SK-N-SH treated with all-trans-retinoic acid at 6 μM for 48 hours (cell line): ENCODE measurements around the gene FTO.

Experiments used
- ATAC-seq: fragments of 200-7000 bp; cut with Tn5 transposase; 3 replicates; pipeline ENCODE4 v1.9.1; 2020; ENCODE audit warnings: mild to moderate bottlenecking, moderate library complexity
- ARNTL ChIP-seq: fragments of 450-650 bp; formaldehyde crosslinking; IDR thresholded peaks from 2 replicates; pipeline ENCODE4 v1.5.0; 2020; ENCODE audit warnings: low read depth, mild to moderate bottlenecking, moderate library complexity, borderline replicate concordance
- BACH2 ChIP-seq: fragments of 250-450 bp; sonication (Bioruptor Pico); IDR thresholded peaks from 2 replicates; pipeline ENCODE4 v1.9.0; 2021; ENCODE audit warnings: mild to moderate bottlenecking, borderline replicate concordance
- CREB5 ChIP-seq: fragments of 250-450 bp; sonication (Bioruptor Pico); IDR thresholded peaks from 2 replicates; pipeline ENCODE4 v1.5.1; 2020; ENCODE audit warnings: low read depth, mild to moderate bottlenecking, moderate library complexity
- CSDC2 ChIP-seq: fragments of 250-450 bp; sonication (Bioruptor Pico); IDR thresholded peaks from 2 replicates; pipeline ENCODE4 v1.5.0; 2020; ENCODE audit warnings: mild to moderate bottlenecking, moderate library complexity
- CSRNP3 ChIP-seq: fragments of 250-450 bp; sonication (Bioruptor Pico); IDR thresholded peaks from 2 replicates; pipeline ENCODE4 v1.5.1; 2021; ENCODE audit warnings: mild to moderate bottlenecking, moderate library complexity
- ESRRG ChIP-seq: fragments of 250-450 bp; sonication (Bioruptor Pico); IDR thresholded peaks from 2 replicates; pipeline ENCODE4 v1.6.1; 2021; ENCODE audit warnings: mild to moderate bottlenecking
- GLIS3 ChIP-seq: fragments of 250-450 bp; sonication (Bioruptor Pico); IDR thresholded peaks from 2 replicates; pipeline ENCODE4 v1.5.0; 2020; ENCODE audit warnings: mild to moderate bottlenecking, moderate library complexity
- ISL1 ChIP-seq: fragments of 250-450 bp; sonication (Bioruptor Pico); IDR thresholded peaks from 2 replicates; pipeline ENCODE4 v2.1.2; 2022; ENCODE audit warnings: mild to moderate bottlenecking, moderate library complexity
- OSR1 ChIP-seq: fragments of 250-450 bp; sonication (Bioruptor Pico); IDR thresholded peaks from 2 replicates; pipeline ENCODE4 v1.8.0; 2022; ENCODE audit warnings: moderate library complexity, mild to moderate bottlenecking, inconsistent platforms
- PATZ1 ChIP-seq: fragments of 250-450 bp; sonication (Bioruptor Pico); IDR thresholded peaks from 2 replicates; pipeline ENCODE4 v1.8.0; 2020; ENCODE audit warnings: mild to moderate bottlenecking, moderate library complexity, borderline replicate concordance
- POU6F1 ChIP-seq: fragments of 250-450 bp; sonication (Bioruptor Pico); IDR thresholded peaks from 2 replicates; pipeline ENCODE4 v1.8.0; 2021; ENCODE audit warnings: low read depth, mild to moderate bottlenecking, moderate library complexity, borderline replicate concordance
- PPARA ChIP-seq: fragments of 250-450 bp; sonication (Bioruptor Pico); IDR thresholded peaks from 2 replicates; pipeline ENCODE4 v1.5.0; 2020; ENCODE audit warnings: mild to moderate bottlenecking, borderline replicate concordance
- RARB ChIP-seq: fragments of 250-450 bp; sonication (Bioruptor Pico); IDR thresholded peaks from 2 replicates; pipeline ENCODE4 v1.8.0; 2021; ENCODE audit warnings: mild to moderate bottlenecking, moderate library complexity
- SNAI2 ChIP-seq: fragments of 250-450 bp; sonication (Bioruptor Pico); IDR thresholded peaks from 2 replicates; pipeline ENCODE4 v1.5.0; 2020; ENCODE audit warnings: mild to moderate bottlenecking, moderate library complexity
- TOX ChIP-seq: fragments of 250-450 bp; sonication (Bioruptor Pico); IDR thresholded peaks from 2 replicates; pipeline ENCODE4 v1.8.0; 2021; ENCODE audit warnings: mild to moderate bottlenecking, moderate library complexity, borderline replicate concordance
- TSHZ2 ChIP-seq: fragments of 250-450 bp; sonication (Bioruptor Pico); IDR thresholded peaks from 2 replicates; pipeline ENCODE4 v1.5.0; 2020; ENCODE audit warnings: mild to moderate bottlenecking, moderate library complexity
- ZC3H10 ChIP-seq: fragments of 250-450 bp; sonication (Bioruptor Pico); IDR thresholded peaks from 2 replicates; pipeline ENCODE4 v1.5.1; 2021; ENCODE audit warnings: mild to moderate bottlenecking, moderate library complexity
- ZFP3 ChIP-seq: fragments of 250-450 bp; sonication (Bioruptor Pico); IDR thresholded peaks from 2 replicates; pipeline ENCODE4 v1.5.0; 2020; ENCODE audit warnings: mild to moderate bottlenecking, moderate library complexity
- ZFP30 ChIP-seq: fragments of 450-650 bp; formaldehyde crosslinking; IDR thresholded peaks from 2 replicates; pipeline ENCODE4 v1.5.0; 2022; ENCODE audit warnings: mild to moderate bottlenecking, moderate library complexity
- ZNF565 ChIP-seq: fragments of 450-650 bp; formaldehyde crosslinking; conservative IDR thresholded peaks from 2 replicates; pipeline ENCODE4 v1.5.0; 2020; ENCODE audit warnings: low read depth, mild to moderate bottlenecking, moderate library complexity
- ZNF70 ChIP-seq: fragments of 450-650 bp; formaldehyde crosslinking; IDR thresholded peaks from 2 replicates; pipeline ENCODE4 v1.5.0; 2020; ENCODE audit warnings: mild to moderate bottlenecking, moderate library complexity
- ZNF8 ChIP-seq: fragments of 450-650 bp; formaldehyde crosslinking; IDR thresholded peaks from 2 replicates; pipeline ENCODE4 v1.5.0; 2020; ENCODE audit warnings: mild to moderate bottlenecking, moderate library complexity

Gene FTO

GRCh38 chr16:53998966-53999522, 295.1 kb downstream of the FTO start:
- TF ChIP-seq POU6F1 (CRISPR knock-in tag) (no peak), ESRRG (no peak)
- ATAC-seq = no peak

- TF ChIP-seq OSR1 (CRISPR knock-in tag) = no peak
- TF ChIP-seq CREB5 (CRISPR knock-in tag) = no peak
- no peak for TF ChIP-seq ZC3H10 (CRISPR knock-in tag)
- TF ChIP-seq ZNF70 = no peak
- no peak for TF ChIP-seq RARB (CRISPR knock-in tag)
- no peak for TF ChIP-seq SNAI2 (CRISPR knock-in tag)
- TF ChIP-seq TSHZ2 = no peak
- no peak for TF ChIP-seq ZFP3
- no peak for TF ChIP-seq ARNTL (CRISPR knock-in tag)
- no peak for TF ChIP-seq BACH2 (CRISPR knock-in tag)
- no peak for TF ChIP-seq GLIS3 (CRISPR knock-in tag)
- TF ChIP-seq CSRNP3 (CRISPR knock-in tag) = no peak
- no peak for TF ChIP-seq TOX (CRISPR knock-in tag)
- no peak for TF ChIP-seq PPARA (CRISPR knock-in tag)
- TF ChIP-seq, all 23 proteins: peak for 0
- no peak for ATAC-seq
Measured at GRCh38 chr16:53999841-54000240, 295.9 kb downstream of the FTO start.

GRCh38 chr16:54000361-54000760, 296.4 kb downstream of the FTO start:
- TF ChIP-seq OSR1 (CRISPR knock-in tag) (no peak), ESRRG (no peak), CREB5 (CRISPR knock-in tag) (no peak), ZNF8 (CRISPR knock-in tag) (no peak), GLIS3 (CRISPR knock-in tag) (no peak), ZNF565 (CRISPR knock-in tag) (no peak), POU6F1 (CRISPR knock-in tag) (no peak), PPARA (CRISPR knock-in tag) (no peak), CSDC2 (CRISPR knock-in tag) (no peak), RARB (CRISPR knock-in tag) (no peak), SNAI2 (CRISPR knock-in tag) (no peak), ZC3H10 (CRISPR knock-in tag) (no peak), ISL1 (CRISPR knock-in tag) (no peak), ARNTL (CRISPR knock-in tag) (no peak), ZNF70 (no peak), ZFP30 (CRISPR knock-in tag) (no peak), CSRNP3 (CRISPR knock-in tag) (no peak), PATZ1 (CRISPR knock-in tag) (no peak)
- no peak for ATAC-seq
